GM12872 (cell line): ENCODE measurements around the gene SLC6A20.

Experiments used
- TF ChIP-seq, protein P1 (sequence below): IDR thresholded peaks from 3 replicates; pipeline ENCODE4 v1.5.1; 2011; ENCODE audit warnings: low read depth, mild to moderate bottlenecking, low read length, moderate library complexity; ENCODE audit not compliant: insufficient read depth

Gene SLC6A20

DNA sequence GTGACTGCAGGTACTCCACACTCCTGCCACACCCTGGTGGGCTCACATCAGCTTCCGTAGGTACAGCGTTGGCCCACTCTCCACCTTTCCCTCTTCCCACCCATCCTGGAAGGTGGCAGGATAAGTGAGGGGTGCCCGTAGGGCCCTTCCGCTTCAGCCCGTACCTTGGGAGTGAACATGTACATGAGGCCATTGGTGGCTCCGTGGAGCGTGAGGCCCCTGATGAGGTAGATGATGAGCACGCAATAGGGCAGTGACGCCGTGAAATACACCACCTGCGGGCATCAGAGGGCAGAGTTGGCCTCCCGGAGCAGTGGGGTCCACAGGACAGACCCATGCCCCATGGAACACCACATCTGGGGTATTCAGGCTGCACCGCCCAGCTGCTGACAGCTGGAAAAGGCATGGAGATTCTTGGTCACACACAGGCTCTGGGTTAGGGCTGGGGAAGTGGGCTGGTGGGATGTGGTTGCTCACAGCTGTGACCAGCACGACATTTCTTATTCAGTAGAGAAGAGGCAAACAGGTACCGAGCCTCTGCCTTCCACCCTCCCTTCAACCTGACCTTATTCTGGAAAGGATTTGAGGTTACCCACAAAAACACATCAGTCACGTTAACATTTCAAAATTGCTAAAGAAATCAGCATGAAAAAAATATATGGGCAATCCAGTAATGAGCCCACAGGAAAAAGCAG is 23.8 kb downstream of the SLC6A20 start:
- TF ChIP-seq, protein P1, sequence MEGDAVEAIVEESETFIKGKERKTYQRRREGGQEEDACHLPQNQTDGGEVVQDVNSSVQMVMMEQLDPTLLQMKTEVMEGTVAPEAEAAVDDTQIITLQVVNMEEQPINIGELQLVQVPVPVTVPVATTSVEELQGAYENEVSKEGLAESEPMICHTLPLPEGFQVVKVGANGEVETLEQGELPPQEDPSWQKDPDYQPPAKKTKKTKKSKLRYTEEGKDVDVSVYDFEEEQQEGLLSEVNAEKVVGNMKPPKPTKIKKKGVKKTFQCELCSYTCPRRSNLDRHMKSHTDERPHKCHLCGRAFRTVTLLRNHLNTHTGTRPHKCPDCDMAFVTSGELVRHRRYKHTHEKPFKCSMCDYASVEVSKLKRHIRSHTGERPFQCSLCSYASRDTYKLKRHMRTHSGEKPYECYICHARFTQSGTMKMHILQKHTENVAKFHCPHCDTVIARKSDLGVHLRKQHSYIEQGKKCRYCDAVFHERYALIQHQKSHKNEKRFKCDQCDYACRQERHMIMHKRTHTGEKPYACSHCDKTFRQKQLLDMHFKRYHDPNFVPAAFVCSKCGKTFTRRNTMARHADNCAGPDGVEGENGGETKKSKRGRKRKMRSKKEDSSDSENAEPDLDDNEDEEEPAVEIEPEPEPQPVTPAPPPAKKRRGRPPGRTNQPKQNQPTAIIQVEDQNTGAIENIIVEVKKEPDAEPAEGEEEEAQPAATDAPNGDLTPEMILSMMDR, result no peak

DNA sequence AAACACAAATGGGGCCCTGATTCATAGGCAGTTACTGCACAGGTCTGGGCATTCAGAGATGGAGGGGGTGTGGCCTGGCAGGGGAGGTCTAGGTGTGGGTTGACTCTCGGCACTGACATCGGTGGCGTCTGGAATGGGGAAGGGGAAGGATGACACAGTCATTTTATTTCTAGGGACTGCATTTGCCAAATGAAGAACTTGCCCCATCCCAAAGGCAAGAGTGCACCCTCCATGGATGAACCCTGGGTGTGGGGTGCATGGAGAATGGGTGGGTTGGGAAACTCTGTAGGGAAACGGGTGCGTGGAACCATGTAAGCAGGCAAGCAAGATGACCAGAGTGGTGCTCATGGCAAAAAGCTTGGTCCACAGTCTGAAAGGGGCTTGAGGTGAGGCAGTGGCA is 24.5 kb downstream of the SLC6A20 start:
- TF ChIP-seq, protein P1, result no peak

DNA sequence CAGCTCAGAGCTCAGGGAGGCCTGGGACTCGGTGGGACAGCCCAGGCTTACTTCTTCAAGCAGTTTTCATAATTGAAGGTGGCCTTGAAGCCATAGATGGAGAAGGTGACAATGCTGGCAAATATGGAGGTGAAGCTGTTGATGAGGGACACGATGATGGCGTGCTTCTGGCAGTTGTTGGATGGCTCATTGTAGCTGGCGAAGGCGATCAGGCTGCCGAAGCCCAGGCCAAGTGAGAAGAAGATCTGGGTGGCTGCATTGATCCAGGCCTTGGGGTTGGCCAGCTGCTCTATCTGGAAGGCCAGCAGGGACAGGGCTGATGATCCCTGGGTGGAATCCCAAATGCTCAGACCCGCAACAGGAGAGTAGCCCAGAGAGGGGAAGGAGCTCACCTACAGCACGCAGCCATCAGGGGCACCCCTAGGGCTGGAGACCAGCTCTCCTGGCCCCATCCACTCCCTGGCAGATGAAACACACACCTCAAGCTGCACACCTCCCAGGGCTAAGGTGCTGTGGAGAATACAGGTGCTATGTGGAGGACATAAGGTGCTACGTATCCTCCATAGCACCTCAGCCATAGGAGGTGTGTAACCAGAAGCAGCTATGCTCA is 25.1 kb downstream of the SLC6A20 start:
- TF ChIP-seq, protein P1, result no peak

DNA sequence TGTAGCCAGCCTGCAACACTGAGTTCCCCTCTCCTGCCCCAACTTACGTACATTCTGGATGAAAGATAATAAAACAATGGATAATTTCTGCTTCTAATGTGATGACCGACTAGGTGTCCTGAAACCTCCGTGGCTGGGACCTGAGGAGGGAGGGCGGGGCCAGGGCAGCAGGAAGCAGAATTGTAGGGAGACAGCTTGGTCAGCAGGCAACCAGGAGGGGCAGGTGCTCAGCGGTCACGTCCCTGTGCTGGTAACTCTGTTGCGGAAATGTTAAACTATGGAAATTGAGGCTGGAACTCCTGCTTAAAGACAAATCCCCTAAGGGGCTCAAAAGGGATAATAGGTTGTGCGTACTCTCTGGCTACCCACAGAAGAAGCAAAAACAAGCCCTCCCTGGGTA is 30.4 kb downstream of the SLC6A20 start:
- TF ChIP-seq, protein P1, result no peak

DNA sequence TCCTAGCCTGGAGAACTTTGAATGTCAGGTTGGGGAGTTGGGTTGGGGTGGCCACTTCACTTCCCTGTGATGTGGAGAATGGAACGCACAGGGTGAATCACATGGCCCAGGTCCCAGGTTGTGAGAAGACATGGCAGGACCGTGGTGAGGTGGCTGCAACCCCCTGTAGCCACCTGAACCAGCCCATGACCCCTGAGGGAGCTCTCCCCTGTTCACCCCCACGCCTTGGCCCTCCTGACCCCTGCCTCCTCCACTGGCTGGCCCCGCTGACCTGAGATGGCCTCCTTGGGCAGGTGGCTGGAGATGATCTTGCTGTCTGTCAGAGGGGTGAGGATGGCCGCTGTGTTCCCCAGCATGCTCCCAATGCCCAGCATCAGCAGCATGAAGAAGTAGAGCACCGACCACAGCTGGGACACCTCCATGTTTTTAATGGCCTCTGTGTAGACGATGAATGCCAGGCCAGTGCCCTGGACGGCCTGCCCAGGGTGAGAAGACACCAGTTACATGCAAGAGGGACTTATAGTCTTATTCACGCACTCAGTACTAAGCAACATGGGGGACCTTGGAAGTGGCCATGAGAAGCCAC is 31.0 kb downstream of the SLC6A20 start:
- TF ChIP-seq, protein P1, result no peak

DNA sequence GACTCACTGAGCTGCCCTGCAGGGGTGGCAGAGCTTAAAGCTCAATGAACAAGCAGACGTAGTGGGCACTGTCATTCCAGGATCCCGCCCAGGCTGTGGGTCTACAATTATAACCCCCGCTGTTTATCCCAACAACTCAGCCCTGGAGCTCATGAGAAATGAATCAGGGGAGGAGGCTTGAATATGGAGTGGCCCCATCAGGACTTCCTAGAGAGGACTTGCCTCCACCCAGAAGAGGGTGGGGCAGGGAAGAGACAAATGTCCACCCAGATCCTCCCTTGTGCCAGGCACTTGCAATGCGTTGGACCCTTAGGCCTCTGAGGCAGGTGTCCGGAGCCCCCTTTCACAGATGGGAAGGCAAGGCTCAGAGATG is 33.0 kb downstream of the SLC6A20 start:
- TF ChIP-seq, protein P1, result no peak

DNA sequence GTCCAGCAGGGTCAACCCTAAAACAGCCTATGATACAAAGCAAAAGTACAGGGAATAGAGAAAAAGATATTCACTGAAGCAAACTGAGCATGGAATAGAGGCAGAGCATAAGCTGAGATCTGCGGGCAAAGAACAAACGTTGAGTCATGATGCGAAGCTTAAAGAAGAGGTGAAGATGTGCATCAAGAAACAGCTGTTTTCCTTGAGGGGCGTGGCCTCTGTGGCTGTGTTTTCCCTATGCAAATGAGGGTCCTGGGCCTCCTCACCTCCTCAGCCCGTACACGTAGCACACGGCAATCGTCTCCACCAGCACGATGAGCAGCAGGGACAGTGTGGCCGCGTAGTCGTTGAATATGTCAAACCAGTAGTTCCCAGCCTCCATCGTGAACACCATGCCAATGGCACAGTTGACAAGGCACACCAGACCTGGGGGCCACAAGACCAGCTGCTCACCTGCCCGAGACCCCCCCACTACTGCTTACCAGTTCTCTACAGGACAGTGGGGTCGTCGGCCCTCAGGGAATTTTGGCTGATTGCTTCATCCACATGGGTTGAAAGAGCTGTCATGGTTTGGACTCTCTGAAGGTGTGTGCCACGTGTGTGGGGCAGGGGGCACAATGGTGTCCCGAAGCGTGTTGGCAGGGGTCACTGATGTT is 33.6 kb downstream of the SLC6A20 start:
- TF ChIP-seq, protein P1, result no peak
